ENCODE measurements around the gene MYEF2. TPM values are rescaled to one million over a fixed set of nuclear protein-coding genes. Genes with fewer than 3 reads are reported as not detected.
A peak's percentile ranks its signal among the peaks of the same experiment; 100 is the strongest.

Gene MYEF2
- total and polyA plus RNA-seq, 4 experiments from 2014 or later, result 1.6 to 18.9 (median 10.4) TPM

DNA sequence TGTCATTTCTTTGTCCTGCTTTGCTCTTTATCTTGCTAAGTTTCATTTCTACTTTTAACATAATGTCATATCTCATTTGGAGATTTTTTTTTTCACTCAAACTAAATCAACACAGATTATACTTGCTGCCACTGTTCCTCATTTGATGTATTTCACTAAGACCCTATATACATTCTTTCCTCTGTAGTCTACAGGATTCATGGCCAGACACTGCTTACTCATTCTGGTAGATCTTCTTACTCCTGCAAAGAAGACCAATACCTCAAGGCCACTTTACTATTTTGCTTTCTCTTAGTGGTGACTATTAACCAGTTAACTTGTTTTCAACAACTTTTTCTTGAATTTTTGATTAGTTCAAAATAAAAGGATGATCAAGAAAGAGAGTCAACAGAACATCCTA lies 30.7 kb downstream of the MYEF2 start:
- Mint-ChIP-seq H3K27me3 (no peaks in the 10 kb centered on the region), H3K36me3 (peaks cover 7 to 19% of the 10 kb centered on the region in 2 donors), H3K4me3 (no peak overlapping the region), H3K4me1 (peaks cover 0 to 2% (median 0%) of the 10 kb centered on the region in 4 donors), H3K27ac (peak overlapping the region in 1 of 7 donors; percentile 37), H3K9me3 (no peaks in the 10 kb centered on the region)
- H3K4me3 ChIP-seq (ENCODE audit: low read length in 2 of 2), result no peak overlapping the region
- ChIA-PET CTCF (ENCODE audit: partially characterized antibody) (no interaction called here), POLR2A (ENCODE audit: partially characterized antibody) (no interaction called here)
- H3K9me3 ChIP-seq (ENCODE audit: control insufficient read depth in 1 of 2, low read length in 2 of 2), result no peaks in the 10 kb centered on the region
- no peaks in the 10 kb centered on the region for H3K27me3 ChIP-seq (ENCODE audit: insufficient read depth, low read length)
- no peak for DNase-seq
- no peaks in the 10 kb centered on the region for H3K4me1 ChIP-seq (ENCODE audit: insufficient read depth, low read length)
- no peak overlapping the region for H3K27ac ChIP-seq (ENCODE audit: low read depth, low read length)
- H3K36me3 ChIP-seq (ENCODE audit: insufficient read depth, low read length), result no peaks in the 10 kb centered on the region
- intact Hi-C loops (cut with micrococcal nuclease), result no loop called here

DNA sequence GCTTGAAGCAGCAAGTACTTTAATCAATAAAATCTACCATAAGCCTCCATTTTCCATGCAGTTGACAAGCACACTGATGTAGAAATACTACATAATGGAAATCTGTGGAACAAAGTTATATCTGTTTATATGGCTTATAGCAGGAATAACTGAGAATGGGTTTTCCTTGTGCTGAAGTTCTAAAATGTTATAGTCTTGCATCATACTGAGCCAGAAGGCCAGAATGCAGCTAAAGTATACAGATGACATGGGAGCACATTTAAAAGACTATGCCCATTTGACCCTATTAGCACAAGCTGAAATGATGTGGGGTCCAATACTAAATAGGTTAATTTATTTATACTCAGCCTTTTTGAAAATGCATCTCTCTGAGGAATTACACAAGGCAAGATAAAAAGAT lies 32.2 kb downstream of the MYEF2 start:
- H3K4me1 Mint-ChIP-seq, result peaks cover 0 to 2% (median 0%) of the 10 kb centered on the region in 4 donors
- H3K27ac Mint-ChIP-seq, result no peak overlapping the region
- no peak overlapping the region for H3K4me3 ChIP-seq (ENCODE audit: low read length in 2 of 2)
- intact Hi-C loops (cut with micrococcal nuclease), result no loop called here
- H3K9me3 ChIP-seq (ENCODE audit: control insufficient read depth in 1 of 2, low read length in 2 of 2), result no peaks in the 10 kb centered on the region
- no peak overlapping the region for H3K27ac ChIP-seq (ENCODE audit: low read depth, low read length)
- DNase-seq, result no peak
- no peaks in the 10 kb centered on the region for H3K36me3 ChIP-seq (ENCODE audit: insufficient read depth, low read length)
- no peak overlapping the region for H3K4me3 Mint-ChIP-seq
- no peaks in the 10 kb centered on the region for H3K27me3 ChIP-seq (ENCODE audit: insufficient read depth, low read length)
- peaks cover 2 to 13% of the 10 kb centered on the region in 2 donors for H3K36me3 Mint-ChIP-seq
- H3K9me3 Mint-ChIP-seq, result no peaks in the 10 kb centered on the region
- H3K27me3 Mint-ChIP-seq, result no peaks in the 10 kb centered on the region
- POLR2A ChIA-PET (ENCODE audit: partially characterized antibody), result no interaction called here
- CTCF ChIA-PET (ENCODE audit: partially characterized antibody), result no interaction called here
- H3K4me1 ChIP-seq (ENCODE audit: insufficient read depth, low read length), result no peaks in the 10 kb centered on the region

DNA sequence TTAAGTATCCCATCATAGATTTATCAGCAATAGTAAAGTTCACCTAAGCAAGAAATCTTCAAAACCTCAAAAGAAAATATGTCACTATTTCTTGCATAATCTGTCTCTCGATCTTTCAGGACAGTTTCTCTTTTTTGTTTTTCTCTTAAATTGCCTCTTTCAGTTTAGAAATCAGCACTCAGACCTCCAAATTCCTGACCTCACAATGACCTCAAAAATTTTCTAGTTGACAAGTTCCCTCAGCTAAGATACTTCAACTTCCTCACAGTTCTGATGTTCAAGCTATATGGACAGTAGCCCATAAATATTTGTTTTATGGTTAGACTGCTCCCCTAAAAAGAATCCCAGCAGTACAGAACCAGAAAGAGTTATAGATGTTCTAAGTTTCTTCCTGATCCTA lies 33.2 kb downstream of the MYEF2 start:
- Mint-ChIP-seq H3K4me3 (no peak overlapping the region), H3K36me3 (peaks cover 2 to 12% of the 10 kb centered on the region in 2 donors)
- intact Hi-C loops (cut with micrococcal nuclease), result no loop called here

DNA sequence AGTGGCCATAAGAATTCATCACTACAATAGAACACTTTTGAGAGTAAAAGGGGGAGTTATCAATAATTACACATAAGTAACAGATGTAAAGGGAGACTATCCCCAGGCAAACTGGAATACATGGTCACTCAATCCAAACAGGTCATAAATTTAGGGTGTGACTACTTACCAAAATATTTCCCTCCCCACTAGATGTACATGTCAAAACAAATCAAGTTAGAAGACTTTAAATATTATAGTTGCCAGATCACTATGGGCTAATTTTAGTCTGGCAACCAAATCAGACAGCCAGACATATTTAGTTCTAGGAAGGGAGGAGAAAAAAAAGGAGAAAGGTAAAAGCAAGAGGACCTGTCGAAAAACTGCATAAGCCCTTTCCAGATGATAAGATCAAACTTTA lies 34.2 kb downstream of the MYEF2 start:
- no peaks in the 10 kb centered on the region for H3K36me3 ChIP-seq (ENCODE audit: insufficient read depth, low read length)
- Mint-ChIP-seq H3K9me3 (no peaks in the 10 kb centered on the region), H3K4me3 (no peak overlapping the region), H3K36me3 (peaks cover 2 to 5% of the 10 kb centered on the region in 2 donors), H3K4me1 (peaks cover 0 to 2% (median 0%) of the 10 kb centered on the region in 4 donors), H3K27ac (no peak overlapping the region), H3K27me3 (no peaks in the 10 kb centered on the region)
- CTCF ChIA-PET (ENCODE audit: partially characterized antibody), result no interaction called here
- intact Hi-C loops (cut with micrococcal nuclease), result no loop called here
- no peaks in the 10 kb centered on the region for H3K9me3 ChIP-seq (ENCODE audit: control insufficient read depth in 1 of 2, low read length in 2 of 2)
- no peaks in the 10 kb centered on the region for H3K4me1 ChIP-seq (ENCODE audit: insufficient read depth, low read length)
- H3K27me3 ChIP-seq (ENCODE audit: insufficient read depth, low read length), result no peaks in the 10 kb centered on the region
- H3K4me3 ChIP-seq (ENCODE audit: low read length in 2 of 2), result no peak overlapping the region
- DNase-seq, result no peak
- POLR2A ChIA-PET (ENCODE audit: partially characterized antibody), result no interaction called here
- H3K27ac ChIP-seq (ENCODE audit: low read depth, low read length), result no peak overlapping the region

More for the DNA sequence above, 33.2 kb downstream of the MYEF2 start:
- H3K4me3 ChIP-seq (ENCODE audit: low read length in 2 of 2), result no peak overlapping the region
- POLR2A ChIA-PET (ENCODE audit: partially characterized antibody), result no interaction called here
- H3K27ac Mint-ChIP-seq, result no peak overlapping the region
- H3K27me3 Mint-ChIP-seq, result no peaks in the 10 kb centered on the region
- DNase-seq, result no peak
- CTCF ChIA-PET (ENCODE audit: partially characterized antibody), result no interaction called here
- H3K9me3 Mint-ChIP-seq, result no peaks in the 10 kb centered on the region
- no peaks in the 10 kb centered on the region for H3K4me1 ChIP-seq (ENCODE audit: insufficient read depth, low read length)
- H3K27me3 ChIP-seq (ENCODE audit: insufficient read depth, low read length), result no peaks in the 10 kb centered on the region
- H3K27ac ChIP-seq (ENCODE audit: low read depth, low read length), result no peak overlapping the region
- no peaks in the 10 kb centered on the region for H3K9me3 ChIP-seq (ENCODE audit: control insufficient read depth in 1 of 2, low read length in 2 of 2)
- no peaks in the 10 kb centered on the region for H3K36me3 ChIP-seq (ENCODE audit: insufficient read depth, low read length)
- peaks cover 0 to 2% (median 0%) of the 10 kb centered on the region in 4 donors for H3K4me1 Mint-ChIP-seq

DNA sequence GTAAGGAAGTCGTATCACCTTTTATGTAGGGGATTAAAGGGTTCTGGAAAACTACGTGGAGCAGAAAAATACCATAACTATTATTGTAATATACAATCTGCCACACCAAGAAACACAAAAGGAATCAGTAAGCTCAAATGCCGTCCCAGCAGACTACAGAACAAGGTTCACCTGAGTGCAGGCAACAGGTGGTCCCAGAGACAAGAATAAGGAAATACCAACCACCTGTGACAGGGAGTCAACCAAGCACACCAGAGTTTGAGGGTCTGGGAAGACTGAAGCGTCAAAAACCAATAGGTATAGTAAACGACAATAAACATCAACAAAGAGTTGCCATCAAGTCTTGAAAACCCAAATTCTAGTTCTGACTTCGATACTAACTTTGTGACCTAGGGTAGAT lies 45.2 kb downstream of the MYEF2 start:
- CTCF ChIA-PET (ENCODE audit: partially characterized antibody), result no interaction called here
- Mint-ChIP-seq H3K36me3 (no peaks in the 10 kb centered on the region), H3K9me3 (no peaks in the 10 kb centered on the region), H3K27me3 (no peaks in the 10 kb centered on the region), H3K4me3 (no peak overlapping the region), H3K27ac (no peak overlapping the region), H3K4me1 (no peaks in the 10 kb centered on the region)
- no peaks in the 10 kb centered on the region for H3K36me3 ChIP-seq (ENCODE audit: insufficient read depth, low read length)
- H3K4me3 ChIP-seq (ENCODE audit: low read length in 2 of 2), result no peak overlapping the region
- H3K9me3 ChIP-seq (ENCODE audit: control insufficient read depth in 1 of 2, low read length in 2 of 2), result no peaks in the 10 kb centered on the region
- intact Hi-C loops (cut with micrococcal nuclease), result no loop called here
- no peak for DNase-seq
- H3K27ac ChIP-seq (ENCODE audit: low read depth, low read length), result no peak overlapping the region
- no peaks in the 10 kb centered on the region for H3K27me3 ChIP-seq (ENCODE audit: insufficient read depth, low read length)
- POLR2A ChIA-PET (ENCODE audit: partially characterized antibody), result interaction anchor here (0.7 kb wide), 1 partner anchor 8 kb away, joined by 3 read pairs; no protein-coding TSS in a partner anchor
- H3K4me1 ChIP-seq (ENCODE audit: insufficient read depth, low read length), result no peaks in the 10 kb centered on the region

DNA sequence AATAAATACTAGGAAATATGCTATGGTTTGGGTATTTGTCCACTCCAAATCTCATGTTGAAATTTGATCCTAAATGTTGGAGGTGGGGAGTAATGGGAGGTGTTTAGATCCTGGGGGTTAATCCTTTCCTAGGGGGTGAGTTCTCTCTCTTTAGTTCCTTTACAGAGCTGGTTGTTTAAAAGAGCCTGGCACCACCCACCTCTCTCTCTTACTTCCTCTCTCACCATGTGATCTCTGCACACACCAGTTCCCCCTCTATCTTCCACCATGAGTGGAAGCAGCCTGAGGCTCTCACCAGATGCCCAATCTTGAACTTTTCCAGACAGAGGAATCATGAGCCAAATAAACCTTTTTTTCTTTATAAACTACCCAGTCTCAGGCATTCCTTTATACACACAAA lies 46.8 kb downstream of the MYEF2 start:
- H3K4me1 ChIP-seq (ENCODE audit: insufficient read depth, low read length), result no peaks in the 10 kb centered on the region
- POLR2A ChIA-PET (ENCODE audit: partially characterized antibody), result no interaction called here

GRCh38 chr15:48126667-48127355 lies 51.3 kb downstream of the MYEF2 start:
- Histone ChIP-seq H3K4me3 (ENCODE audit: low read length in 2 of 2) (no peak overlapping the region), H3K27ac (ENCODE audit: low read depth, low read length) (no peak overlapping the region), H3K27me3 (ENCODE audit: insufficient read depth, low read length) (no peaks in the 10 kb centered on the region), H3K9me3 (ENCODE audit: control insufficient read depth in 1 of 2, low read length in 2 of 2) (no peaks in the 10 kb centered on the region), H3K4me1 (ENCODE audit: insufficient read depth, low read length) (no peaks in the 10 kb centered on the region), H3K36me3 (ENCODE audit: insufficient read depth, low read length) (no peaks in the 10 kb centered on the region)
- Mint-ChIP-seq H3K4me1 (no peaks in the 10 kb centered on the region), H3K4me3 (no peak overlapping the region), H3K27ac (no peak overlapping the region), H3K9me3 (peaks cover 0 to 2% (median 0%) of the 10 kb centered on the region in 8 donors), H3K36me3 (no peaks in the 10 kb centered on the region), H3K27me3 (peaks cover 2 to 12% of the 10 kb centered on the region in 2 donors)
- CTCF ChIA-PET (ENCODE audit: partially characterized antibody), result no interaction called here
- DNase-seq, result no peak
- POLR2A ChIA-PET (ENCODE audit: partially characterized antibody), result no interaction called here
- intact Hi-C loops (cut with micrococcal nuclease), result no loop called here

More for the DNA sequence above, 46.8 kb downstream of the MYEF2 start:
- Histone ChIP-seq H3K27ac (ENCODE audit: low read depth, low read length) (no peak overlapping the region), H3K36me3 (ENCODE audit: insufficient read depth, low read length) (no peaks in the 10 kb centered on the region), H3K9me3 (ENCODE audit: control insufficient read depth in 1 of 2, low read length in 2 of 2) (no peaks in the 10 kb centered on the region), H3K27me3 (ENCODE audit: insufficient read depth, low read length) (no peaks in the 10 kb centered on the region), H3K4me3 (ENCODE audit: low read length in 2 of 2) (no peak overlapping the region)
- H3K36me3 Mint-ChIP-seq, result no peaks in the 10 kb centered on the region
- DNase-seq, result no peak
- no peak overlapping the region for H3K27ac Mint-ChIP-seq
- H3K4me1 Mint-ChIP-seq, result no peaks in the 10 kb centered on the region
- H3K9me3 Mint-ChIP-seq, result no peaks in the 10 kb centered on the region
- CTCF ChIA-PET (ENCODE audit: partially characterized antibody), result no interaction called here
- intact Hi-C loops (cut with micrococcal nuclease), result no loop called here
- H3K27me3 Mint-ChIP-seq, result peaks cover 0 to 8% of the 10 kb centered on the region in 2 donors
- H3K4me3 Mint-ChIP-seq, result no peak overlapping the region

Data from CD4-positive, alpha-beta memory T cell (primary cell).